ENCODE data around the gene VAV2. TPM values are rescaled to one million over a fixed set of nuclear protein-coding genes. Genes with fewer than 3 reads are reported as not detected.

Gene VAV2
- total RNA-seq, 3 donors from 2014 or later, result 29.4 to 34.8 (median 34.5) TPM

- intact Hi-C loops (cut with DNase I, micrococcal nuclease), result no loop called here
- ATAC-seq (peak; percentile 44), DNase-seq (peak; percentile 43 to 67 (median 64))
- H3K36me3 ChIP-seq (ENCODE audit: low read depth), result no peaks in the 10 kb centered on the region
- peaks cover 32% of the 10 kb centered on the region for H3K4me1 ChIP-seq (ENCODE audit: low read depth)
- no peaks in the 10 kb centered on the region for H3K9me3 ChIP-seq
- TF ChIP-seq CTCF (IDR thresholded peaks at IDR 0.05), result no peak
- H3K4me3 ChIP-seq, result no peak overlapping the region
These were observed 18.9 kb downstream of the VAV2 start for GRCh38 chr9:133973111-133973790.

- Histone ChIP-seq H3K36me3 (ENCODE audit: low read depth) (no peaks in the 10 kb centered on the region), H3K4me3 (no peak overlapping the region), H3K4me1 (ENCODE audit: low read depth) (peaks cover 32% of the 10 kb centered on the region), H3K9me3 (no peaks in the 10 kb centered on the region)
- no peak for TF ChIP-seq CTCF (IDR thresholded peaks at IDR 0.05)
- peak; percentile 85 for ATAC-seq
- DNase-seq, result peak; percentile 81 to 86 (median 83)
- intact Hi-C loops (cut with DNase I, micrococcal nuclease), result no loop called here
These were observed 19.9 kb downstream of the VAV2 start for GRCh38 chr9:133971981-133972941.

GRCh38 chr9:133971121-133971951 lies 20.8 kb downstream of the VAV2 start:
- no peak overlapping the region for H3K4me3 ChIP-seq
- DNase-seq, result peak in 2 of 3 donors; percentile 36 to 62
- ATAC-seq, result peak; percentile 0
- intact Hi-C loops (cut with DNase I, micrococcal nuclease), result no loop called here
- H3K4me1 ChIP-seq (ENCODE audit: low read depth), result peaks cover 32% of the 10 kb centered on the region
- no peak for TF ChIP-seq CTCF (IDR thresholded peaks at IDR 0.05)
- H3K9me3 ChIP-seq, result no peaks in the 10 kb centered on the region
- no peaks in the 10 kb centered on the region for H3K36me3 ChIP-seq (ENCODE audit: low read depth)

- H3K36me3 ChIP-seq (ENCODE audit: low read depth), result no peaks in the 10 kb centered on the region
- intact Hi-C loops (cut with DNase I, micrococcal nuclease), result no loop called here
- H3K9me3 ChIP-seq, result no peaks in the 10 kb centered on the region
- TF ChIP-seq CTCF (IDR thresholded peaks at IDR 0.05), result no peak
- ATAC-seq (no peak), DNase-seq (peak in 1 of 3 donors; percentile 18)
- no peak overlapping the region for H3K4me3 ChIP-seq
- H3K4me1 ChIP-seq (ENCODE audit: low read depth), result peaks cover 32% of the 10 kb centered on the region
These were observed 21.5 kb downstream of the VAV2 start for GRCh38 chr9:133970581-133971058.
